Activated T-helper 2 cell treated with anti-CD3 and anti-CD28 coated beads, Interferon-gamma antibody, Interleukin-2, Interleukin-4, amounts not matched to agents 10 μg/mL and 5 μg/mL and 100 μg/mL, durations not matched to agents 14 hours and 24 hours and 36 hours (primary cell): ENCODE data around the gene MYOZ3. TPM values are rescaled to one million over a fixed set of nuclear protein-coding genes. Genes with fewer than 3 reads are reported as not detected.

Source experiments
- DNase-seq: peaks from one replicate; pipeline ENCODE4 v3.0.0; 2021; ENCODE audit warnings: low spot score
- H3K27ac Mint-ChIP-seq: one replicate; pipeline ENCODE4 v1.8.0; 2021; ENCODE audit warnings: mixed read lengths
- H3K27me3 Mint-ChIP-seq: one replicate; pipeline ENCODE4 v1.8.0; 2021; ENCODE audit warnings: low read depth, mixed read lengths
- H3K36me3 Mint-ChIP-seq: one replicate; pipeline ENCODE4 v1.8.0; 2021; ENCODE audit warnings: low read depth, mixed read lengths
- H3K4me1 Mint-ChIP-seq: one replicate; pipeline ENCODE4 v1.8.0; 2021; ENCODE audit warnings: low read depth, mixed read lengths
- H3K4me3 Mint-ChIP-seq: one replicate; pipeline ENCODE4 v1.8.0; 2021; ENCODE audit warnings: low read depth, mild to moderate bottlenecking, moderate library complexity, mixed read lengths
- H3K9me3 Mint-ChIP-seq: one replicate; pipeline ENCODE4 v1.8.0; 2021; ENCODE audit warnings: mixed read lengths
- intact Hi-C: fragments of 100-400 bp; cut with micrococcal nuclease; formaldehyde crosslinking; loops from one replicate; pipeline ENCODE4 v1.15.1; 2023
- total RNA-seq: library from RNA; stranded (reverse); gene quantifications from 2 replicates; pipeline ENCODE4 v1.2.3, GENCODE V29; 2022

The MYOZ3 gene
- total RNA-seq, 1 donor from 2014 or later, result 0.09 TPM

DNA sequence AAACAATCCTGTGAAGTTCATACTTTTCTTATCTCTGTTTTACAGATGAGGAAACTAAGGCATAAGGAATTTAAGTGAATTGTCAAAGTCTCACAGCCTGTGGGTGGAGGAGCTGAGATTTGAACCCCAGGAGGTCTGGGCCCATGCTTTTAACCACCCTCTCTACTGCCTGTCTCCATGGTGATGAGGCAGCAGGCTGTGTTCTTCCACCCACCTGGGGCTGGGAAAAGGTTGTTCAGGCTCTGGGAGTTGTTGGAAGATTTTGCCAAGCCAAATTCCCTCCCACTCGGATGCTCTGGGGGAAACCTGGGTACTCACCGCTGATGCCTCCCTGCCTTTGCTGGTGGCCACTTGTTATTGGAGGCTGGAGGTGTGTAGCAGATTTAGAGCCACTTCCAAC, 38.9 kb upstream of the MYOZ3 start:
- peaks cover 27% of the 10 kb centered on the region for H3K27me3 Mint-ChIP-seq
- no peak overlapping the region for H3K27ac Mint-ChIP-seq
- H3K36me3 Mint-ChIP-seq, result no peaks in the 10 kb centered on the region
- H3K4me1 Mint-ChIP-seq, result peaks cover 17% of the 10 kb centered on the region
- DNase-seq, result no peak
- H3K9me3 Mint-ChIP-seq, result no peaks in the 10 kb centered on the region
- H3K4me3 Mint-ChIP-seq, result no peak overlapping the region
- intact Hi-C loops, result no loop called here

DNA sequence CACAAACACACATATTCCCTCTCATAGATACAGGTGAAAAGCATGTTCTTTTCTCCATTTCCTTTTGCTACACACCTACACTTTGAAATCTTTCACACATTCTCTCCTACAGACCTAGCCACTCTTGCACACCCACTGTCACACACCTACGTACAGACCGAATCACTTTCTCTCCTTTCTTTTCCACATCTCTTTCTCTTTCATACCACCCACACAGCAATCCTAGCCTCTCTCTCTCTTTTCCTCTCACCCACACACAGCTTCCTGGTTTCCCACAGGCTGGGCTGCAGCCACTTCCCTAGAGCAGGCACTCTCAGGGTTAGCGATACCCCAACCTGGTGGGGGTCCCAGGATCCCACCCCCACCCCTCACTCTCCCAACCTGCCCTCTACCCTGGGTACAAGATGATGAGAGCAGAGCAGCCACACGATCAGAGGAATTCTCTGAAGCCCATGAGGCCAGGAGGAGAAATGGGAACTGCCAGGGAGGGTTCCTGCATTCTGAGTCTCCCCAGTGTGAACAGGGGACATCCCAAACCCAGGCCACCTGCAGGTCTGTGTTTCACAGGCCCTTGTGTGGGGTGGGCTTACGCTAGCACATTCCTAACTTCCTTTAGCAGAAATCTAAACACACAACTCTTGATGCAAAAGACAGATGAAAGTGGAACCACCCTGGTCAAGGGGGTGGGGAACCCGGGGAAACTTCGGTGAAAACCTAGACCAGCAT, 37.7 kb upstream of the MYOZ3 start:
- no peaks in the 10 kb centered on the region for H3K9me3 Mint-ChIP-seq
- peaks cover 27% of the 10 kb centered on the region for H3K27me3 Mint-ChIP-seq
- DNase-seq, result no peak
- no peak overlapping the region for H3K4me3 Mint-ChIP-seq
- no peak overlapping the region for H3K27ac Mint-ChIP-seq
- intact Hi-C loops, result no loop called here
- no peaks in the 10 kb centered on the region for H3K36me3 Mint-ChIP-seq
- H3K4me1 Mint-ChIP-seq, result peaks cover 17% of the 10 kb centered on the region

DNA sequence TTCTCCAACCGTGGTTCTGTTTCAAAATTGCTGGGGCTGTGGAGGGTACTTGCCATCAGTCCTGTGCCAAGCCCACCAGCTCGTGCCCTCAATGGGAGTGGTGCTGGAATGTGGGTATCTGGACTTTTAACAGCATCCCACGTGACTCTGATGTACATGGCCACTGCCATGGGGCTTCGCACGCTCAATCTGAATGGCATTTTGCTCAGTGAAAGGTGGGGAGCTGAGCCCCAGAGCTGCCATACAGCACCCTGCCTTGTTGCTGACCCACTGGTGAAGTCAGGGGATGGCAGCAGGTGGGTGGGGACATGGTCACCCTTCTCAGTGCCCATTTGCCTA, 37.2 kb upstream of the MYOZ3 start:
- H3K36me3 Mint-ChIP-seq, result no peaks in the 10 kb centered on the region
- DNase-seq, result no peak
- H3K9me3 Mint-ChIP-seq, result no peaks in the 10 kb centered on the region
- H3K27me3 Mint-ChIP-seq, result peaks cover 27% of the 10 kb centered on the region
- peak overlapping the region; percentile 67 for H3K4me3 Mint-ChIP-seq
- peaks cover 17% of the 10 kb centered on the region for H3K4me1 Mint-ChIP-seq
- intact Hi-C loops, result no loop called here
- H3K27ac Mint-ChIP-seq, result no peak overlapping the region

DNA sequence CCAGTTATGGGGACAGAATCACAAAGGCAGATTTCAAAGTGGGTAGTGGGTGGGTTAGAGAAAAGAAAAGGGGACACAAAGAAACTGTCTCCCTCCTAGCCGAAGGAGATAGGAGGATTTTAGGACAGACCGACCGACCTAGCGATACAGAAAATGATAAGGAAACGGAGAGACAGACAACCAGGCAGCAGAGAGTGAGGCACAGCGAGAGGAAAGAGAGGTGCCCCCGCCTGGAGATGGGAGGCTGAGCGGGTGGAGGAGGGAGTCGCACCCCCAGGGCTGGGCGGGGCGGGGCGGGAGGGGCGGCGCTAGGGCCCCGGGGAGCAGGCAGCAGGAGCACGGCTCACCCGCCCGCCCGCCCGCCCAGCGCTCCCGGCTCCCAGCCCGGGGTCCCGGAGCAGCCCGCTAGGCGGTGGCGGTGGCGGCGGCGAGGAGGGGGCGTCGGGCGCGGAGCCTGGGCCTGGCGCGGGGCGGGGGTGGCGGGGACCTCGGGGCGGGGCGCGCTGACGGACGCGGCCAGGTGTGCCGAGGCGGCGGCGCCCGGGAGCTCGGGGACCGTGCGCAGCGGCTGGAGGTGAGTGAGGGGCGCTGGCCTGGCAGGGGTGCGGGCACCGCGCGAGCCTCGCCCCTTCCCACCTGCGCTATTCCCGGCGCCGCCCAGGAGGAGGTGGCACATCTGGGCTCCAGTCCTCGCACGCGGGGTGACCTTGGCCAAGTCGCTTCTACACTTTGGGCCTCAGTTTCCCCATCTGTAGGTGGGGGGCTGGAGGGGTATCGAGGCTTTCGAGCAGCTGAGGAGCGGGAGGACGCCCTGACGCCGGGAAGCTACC, 36.5 kb upstream of the MYOZ3 start:
- H3K4me3 Mint-ChIP-seq, result peak overlapping the region; percentile 67

GRCh38 chr5:150625164-150625535, 35.9 kb upstream of the MYOZ3 start:
- Mint-ChIP-seq H3K27me3 (peaks cover 27% of the 10 kb centered on the region), H3K9me3 (no peaks in the 10 kb centered on the region), H3K27ac (no peak overlapping the region), H3K4me3 (no peak overlapping the region), H3K4me1 (peaks cover 17% of the 10 kb centered on the region), H3K36me3 (no peaks in the 10 kb centered on the region)
- DNase-seq, result no peak
- intact Hi-C loops, result no loop called here

More for the DNA sequence above, 36.5 kb upstream of the MYOZ3 start:
- Mint-ChIP-seq H3K36me3 (no peaks in the 10 kb centered on the region), H3K27ac (no peak overlapping the region), H3K9me3 (no peaks in the 10 kb centered on the region), H3K4me1 (peaks cover 17% of the 10 kb centered on the region), H3K27me3 (peaks cover 27% of the 10 kb centered on the region)
- no peak for DNase-seq
- intact Hi-C loops, result no loop called here

DNA sequence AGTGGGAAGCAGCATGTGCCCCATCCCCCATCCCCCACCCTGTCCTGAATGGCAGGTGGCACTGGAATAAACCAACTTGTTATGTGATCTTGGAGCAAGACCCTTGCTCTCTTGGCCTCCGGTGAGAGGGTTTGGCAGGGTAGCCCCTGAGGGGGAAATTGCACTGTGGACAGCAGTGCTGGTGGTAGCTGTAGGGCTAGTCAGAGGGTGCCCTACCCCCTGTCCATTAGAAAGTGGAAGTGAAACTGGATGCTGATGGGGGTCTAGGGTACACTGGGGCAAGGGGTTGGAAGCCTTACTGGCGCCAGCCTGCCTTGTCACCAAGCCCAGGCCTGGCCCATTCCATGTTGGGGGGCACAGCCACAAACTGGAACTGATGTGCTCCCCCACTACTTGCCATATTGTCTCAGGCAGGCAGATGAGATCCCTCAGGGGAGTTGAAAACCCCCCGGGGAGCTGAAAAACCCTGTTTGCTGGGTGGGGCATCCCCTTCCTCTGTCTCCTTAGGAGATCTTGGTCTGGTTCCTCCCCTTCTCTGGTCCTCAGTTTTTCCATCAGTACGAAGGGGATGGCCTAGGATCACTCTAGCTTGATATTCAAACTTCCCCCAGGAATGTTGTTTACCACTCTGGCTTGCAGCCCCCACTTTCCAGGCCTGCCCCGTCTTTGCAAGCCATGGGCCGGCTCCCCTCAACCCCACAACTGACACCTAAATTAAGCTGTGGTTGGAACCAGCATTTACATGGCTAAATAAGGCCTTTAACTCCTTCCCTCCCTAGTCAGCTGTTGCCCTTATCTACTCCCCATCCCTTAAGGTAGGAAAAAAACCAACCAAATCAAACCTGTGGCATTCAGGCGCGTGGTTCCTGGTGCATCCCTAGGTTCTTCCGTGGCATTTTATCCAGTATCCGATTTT, 35.0 kb upstream of the MYOZ3 start:
- no peak overlapping the region for H3K27ac Mint-ChIP-seq
- intact Hi-C loops, result no loop called here
- no peaks in the 10 kb centered on the region for H3K9me3 Mint-ChIP-seq
- no peaks in the 10 kb centered on the region for H3K36me3 Mint-ChIP-seq
- H3K27me3 Mint-ChIP-seq, result peaks cover 27% of the 10 kb centered on the region
- peaks cover 17% of the 10 kb centered on the region for H3K4me1 Mint-ChIP-seq
- H3K4me3 Mint-ChIP-seq, result no peak overlapping the region
- no peak for DNase-seq

- Mint-ChIP-seq H3K9me3 (no peaks in the 10 kb centered on the region), H3K36me3 (no peaks in the 10 kb centered on the region)
- intact Hi-C loops, result no loop called here
Measured at GRCh38 chr5:150626853-150627276, 34.2 kb upstream of the MYOZ3 start.

DNA sequence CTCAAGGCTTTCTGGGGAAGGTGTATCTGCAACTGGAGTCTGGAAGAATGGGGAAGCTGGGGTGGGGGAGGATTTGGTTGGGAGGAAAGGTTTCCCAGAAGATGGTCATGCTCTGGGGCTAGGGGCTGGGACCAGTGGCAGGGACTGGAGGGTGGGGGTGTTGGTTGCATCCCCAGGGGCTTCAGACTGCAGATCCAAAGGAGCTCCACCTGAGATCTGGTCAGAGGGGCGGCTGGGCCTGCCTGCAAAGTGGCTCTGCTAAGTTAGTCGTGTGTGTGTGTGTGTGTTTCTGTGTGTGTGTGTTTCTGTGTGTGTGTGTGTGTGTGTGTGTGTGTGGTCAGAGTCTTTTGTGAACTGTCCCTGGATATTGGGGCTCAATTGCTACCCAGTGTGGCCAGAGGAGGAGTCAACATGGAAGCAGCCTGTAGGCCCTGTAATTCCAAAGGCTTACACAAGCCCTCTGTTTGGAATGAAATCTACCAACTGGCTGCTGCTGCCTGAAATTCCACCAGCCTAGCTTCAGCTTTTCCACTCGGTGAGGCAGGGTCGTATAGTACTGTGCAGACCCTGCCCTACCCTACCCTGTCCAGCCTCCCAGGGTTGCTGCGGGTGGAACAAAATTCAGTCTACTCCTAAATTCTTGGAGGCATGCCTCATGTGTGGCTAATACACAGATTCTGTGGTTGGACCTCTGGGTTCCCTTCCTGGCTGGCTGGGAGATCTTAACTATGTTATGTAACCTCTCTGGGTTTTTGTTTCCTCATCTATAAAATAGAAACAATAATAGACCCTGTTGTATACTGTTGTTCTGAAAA, 33.1 kb upstream of the MYOZ3 start:
- intact Hi-C loops, result no loop called here
- peaks cover 25% of the 10 kb centered on the region for H3K27me3 Mint-ChIP-seq
- no peaks in the 10 kb centered on the region for H3K9me3 Mint-ChIP-seq
- no peak overlapping the region for H3K27ac Mint-ChIP-seq
- no peak for DNase-seq
- H3K36me3 Mint-ChIP-seq, result no peaks in the 10 kb centered on the region
- H3K4me1 Mint-ChIP-seq, result peaks cover 13% of the 10 kb centered on the region
- no peak overlapping the region for H3K4me3 Mint-ChIP-seq

More at GRCh38 chr5:150626853-150627276, 34.2 kb upstream of the MYOZ3 start:
- Mint-ChIP-seq H3K4me1 (peaks cover 17% of the 10 kb centered on the region), H3K27me3 (peaks cover 27% of the 10 kb centered on the region), H3K4me3 (no peak overlapping the region), H3K27ac (no peak overlapping the region)
- no peak for DNase-seq

DNA sequence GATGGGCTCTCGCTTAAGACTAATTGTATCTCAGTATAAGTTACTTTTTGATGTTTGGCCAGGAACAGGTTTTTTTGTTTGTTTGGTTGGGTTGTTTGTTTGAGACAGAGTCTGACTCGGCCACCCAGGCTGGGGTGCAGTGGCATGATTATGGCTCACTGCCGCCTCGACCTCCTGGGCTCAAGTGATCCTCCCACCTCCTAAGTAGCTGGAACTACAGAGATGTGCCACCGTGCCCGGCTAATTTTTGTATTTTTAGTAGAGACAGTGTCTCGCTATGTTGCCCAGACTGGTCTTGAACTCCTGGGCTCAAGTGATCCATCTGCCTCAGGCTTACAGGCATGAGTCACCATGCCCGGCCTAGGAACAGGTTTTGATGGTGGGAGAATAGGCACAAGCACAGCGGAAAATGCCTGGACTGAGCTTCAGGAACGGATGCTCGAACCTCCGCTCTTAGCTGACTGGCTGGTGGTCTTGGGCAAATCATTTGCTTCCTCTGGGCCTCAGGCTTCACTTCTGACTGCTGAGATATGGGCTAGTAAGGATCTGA, 32.0 kb upstream of the MYOZ3 start:
- DNase-seq, result no peak
- H3K9me3 Mint-ChIP-seq, result no peaks in the 10 kb centered on the region
- H3K4me3 Mint-ChIP-seq, result no peak overlapping the region
- peaks cover 16% of the 10 kb centered on the region for H3K27me3 Mint-ChIP-seq
- intact Hi-C loops, result no loop called here
- H3K27ac Mint-ChIP-seq, result no peak overlapping the region
- no peaks in the 10 kb centered on the region for H3K36me3 Mint-ChIP-seq
- peaks cover 4% of the 10 kb centered on the region for H3K4me1 Mint-ChIP-seq

GRCh38 chr5:150630016-150630415, 31.0 kb upstream of the MYOZ3 start:
- DNase-seq, result no peak

DNA sequence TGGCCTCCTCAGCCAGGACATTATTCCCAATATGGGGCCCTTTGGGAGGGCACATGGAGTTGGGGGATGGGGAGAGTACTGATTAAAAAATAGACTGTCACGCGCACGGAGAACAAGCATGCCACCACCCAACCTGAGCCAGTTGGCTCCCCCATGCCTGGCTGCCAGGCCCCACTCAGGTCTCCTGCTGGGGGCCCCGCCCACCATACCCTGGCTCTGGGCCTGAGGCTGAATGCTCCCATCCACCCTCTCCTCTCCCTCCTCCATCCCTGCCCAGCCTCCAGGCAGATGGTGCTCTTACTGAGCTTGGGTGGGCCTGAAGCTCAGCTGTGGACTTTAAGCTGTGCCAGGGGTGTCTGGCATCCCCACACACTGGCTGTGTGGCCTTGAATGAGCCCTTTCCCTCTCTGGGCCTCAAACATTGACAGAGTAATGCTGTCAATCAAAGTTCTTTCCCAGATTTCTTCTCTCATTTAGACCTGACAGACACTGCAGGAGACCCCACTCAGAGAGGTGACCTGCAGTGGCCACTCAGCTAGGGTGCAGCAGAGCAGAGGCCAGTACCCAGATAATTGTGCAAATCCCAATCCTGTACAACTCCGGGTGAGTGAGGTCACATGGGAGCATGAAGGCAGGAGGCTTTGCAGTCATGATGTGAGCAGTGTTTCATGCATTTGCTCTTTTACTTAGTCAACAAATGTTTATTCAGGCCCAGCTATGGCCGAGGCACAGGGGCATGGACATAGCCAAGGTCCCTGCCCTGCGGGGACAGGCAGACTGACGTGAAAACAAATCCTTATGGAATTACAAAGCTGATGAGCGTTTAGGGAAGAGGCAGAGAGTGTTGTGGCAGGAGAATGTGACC, 30.4 kb upstream of the MYOZ3 start:
- Mint-ChIP-seq H3K9me3 (no peaks in the 10 kb centered on the region), H3K36me3 (no peaks in the 10 kb centered on the region), H3K4me1 (no peaks in the 10 kb centered on the region), H3K27ac (no peak overlapping the region), H3K4me3 (no peak overlapping the region), H3K27me3 (peaks cover 11% of the 10 kb centered on the region)
- intact Hi-C loops, result no loop called here
- DNase-seq, result no peak

More at GRCh38 chr5:150630016-150630415, 31.0 kb upstream of the MYOZ3 start:
- Mint-ChIP-seq H3K4me1 (no peaks in the 10 kb centered on the region), H3K9me3 (no peaks in the 10 kb centered on the region), H3K27ac (no peak overlapping the region), H3K27me3 (peaks cover 12% of the 10 kb centered on the region), H3K36me3 (no peaks in the 10 kb centered on the region), H3K4me3 (no peak overlapping the region)
- intact Hi-C loops, result no loop called here
